Measurements from ENCODE around the gene TLK2.
"Not testable (repeated sequence)": the region's sequence is repeated elsewhere in the genome, so short reads cannot be mapped to it uniquely, and the experiment has no call there.

TLK2 gene

DNA sequence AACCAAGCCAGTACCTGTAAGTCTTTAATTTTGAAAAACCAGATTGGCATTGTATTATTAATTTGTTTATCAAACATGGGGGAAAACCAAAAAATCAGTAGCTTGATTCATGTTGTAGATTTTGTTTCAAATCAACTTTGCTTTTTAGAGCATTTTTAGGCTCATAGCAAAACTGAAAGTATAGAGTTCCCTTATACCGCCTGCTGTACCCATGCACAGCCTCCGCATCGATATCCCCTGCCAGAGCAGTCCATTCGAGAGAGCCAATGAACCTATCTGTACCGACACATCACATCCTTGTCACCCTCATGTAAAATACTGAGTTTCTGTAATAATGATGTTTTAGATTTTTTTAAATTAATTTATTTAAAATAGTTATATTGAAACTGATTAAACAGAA, 132.7 kb downstream of the TLK2 start:
- no peak for DNase-seq

- DNase-seq: no peak
Measured at GRCh38 chr17:62611728-62612127, 133.1 kb downstream of the TLK2 start.

DNA sequence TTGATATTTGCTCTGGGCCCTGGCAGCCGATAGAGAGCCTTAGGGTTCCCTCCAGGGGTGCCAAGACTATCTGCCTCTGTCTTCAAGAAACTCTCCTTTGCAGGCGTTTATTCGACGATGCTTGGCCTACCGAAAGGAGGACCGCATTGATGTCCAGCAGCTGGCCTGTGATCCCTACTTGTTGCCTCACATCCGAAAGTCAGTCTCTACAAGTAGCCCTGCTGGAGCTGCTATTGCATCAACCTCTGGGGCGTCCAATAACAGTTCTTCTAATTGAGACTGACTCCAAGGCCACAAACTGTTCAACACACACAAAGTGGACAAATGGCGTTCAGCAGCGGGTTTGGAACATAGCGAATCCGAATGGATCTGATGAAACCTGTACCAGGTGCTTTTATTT, 133.7 kb downstream of the TLK2 start:
- DNase-seq: not testable (repeated sequence)

- DNase-seq: not testable (repeated sequence)
Measured at GRCh38 chr17:62613095-62613494, 134.5 kb downstream of the TLK2 start.

- no peak for DNase-seq
Measured at GRCh38 chr17:62614142-62614541, 135.5 kb downstream of the TLK2 start.

DNA sequence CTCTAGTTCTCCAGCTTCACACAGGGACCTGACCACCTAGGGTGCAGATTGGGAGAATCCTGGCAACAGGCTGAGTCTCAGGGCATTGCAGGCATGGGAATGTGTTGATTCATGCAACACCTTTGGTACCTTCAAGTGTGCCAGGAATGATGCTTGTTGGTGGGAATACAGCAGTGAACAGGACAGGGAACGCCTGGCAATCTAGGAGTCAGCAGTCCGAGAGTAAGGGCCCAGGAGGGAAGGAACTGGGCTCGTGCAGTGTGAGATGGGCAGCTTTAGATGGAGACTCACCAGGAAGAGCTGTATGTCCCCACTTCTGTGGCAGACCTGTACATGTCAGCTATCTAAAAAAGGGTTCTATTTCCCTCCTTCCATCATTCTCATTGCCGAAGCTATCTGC, 136.9 kb downstream of the TLK2 start:
- no peak for DNase-seq

DNA sequence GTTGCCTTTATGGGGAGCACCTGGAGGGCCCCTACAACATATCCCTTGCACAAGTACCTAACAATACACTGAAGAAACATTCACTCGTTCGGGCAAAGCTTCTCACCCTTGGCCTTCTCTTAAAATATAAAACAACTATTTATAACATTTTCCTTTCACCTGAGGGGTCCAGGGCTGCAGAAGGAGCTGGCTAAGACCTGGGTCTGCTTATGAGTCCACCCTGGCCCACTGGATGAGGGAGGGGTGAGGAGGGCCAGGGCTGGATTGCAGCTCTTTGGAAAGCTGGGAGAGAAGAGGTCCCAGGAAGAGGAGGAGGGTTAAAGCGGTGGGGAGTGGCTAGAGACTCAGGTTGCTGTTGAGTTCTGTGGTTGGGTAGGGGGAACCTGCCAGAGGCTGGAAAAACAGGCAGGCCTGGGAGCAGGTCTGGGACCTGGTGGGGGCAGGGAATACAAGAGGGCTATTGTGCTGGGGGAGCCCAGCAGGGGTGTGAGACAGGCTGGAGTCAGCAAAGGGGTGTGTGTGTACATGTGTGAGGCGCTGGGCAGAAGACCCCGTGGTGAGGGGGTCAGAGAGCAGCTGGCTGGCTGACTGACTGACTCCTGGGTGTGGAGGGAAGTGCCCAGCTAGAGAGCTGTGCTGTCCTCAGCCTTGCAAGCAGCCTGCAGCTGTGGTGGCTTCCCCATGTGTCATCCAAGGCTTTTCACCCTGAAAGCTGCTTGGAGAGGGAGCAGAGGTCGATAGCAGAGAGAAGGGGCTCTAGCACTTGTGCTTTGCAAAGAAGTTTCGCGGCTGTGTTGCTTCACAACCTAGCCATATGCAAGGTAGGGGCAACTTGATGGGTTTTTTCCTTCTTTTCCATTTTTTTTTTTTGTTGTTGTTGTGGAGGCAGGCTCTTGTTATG, 138.6 kb downstream of the TLK2 start:
- no peak for DNase-seq

- DNase-seq: no peak
Measured at GRCh38 chr17:62617894-62618472, 139.4 kb downstream of the TLK2 start.

DNA sequence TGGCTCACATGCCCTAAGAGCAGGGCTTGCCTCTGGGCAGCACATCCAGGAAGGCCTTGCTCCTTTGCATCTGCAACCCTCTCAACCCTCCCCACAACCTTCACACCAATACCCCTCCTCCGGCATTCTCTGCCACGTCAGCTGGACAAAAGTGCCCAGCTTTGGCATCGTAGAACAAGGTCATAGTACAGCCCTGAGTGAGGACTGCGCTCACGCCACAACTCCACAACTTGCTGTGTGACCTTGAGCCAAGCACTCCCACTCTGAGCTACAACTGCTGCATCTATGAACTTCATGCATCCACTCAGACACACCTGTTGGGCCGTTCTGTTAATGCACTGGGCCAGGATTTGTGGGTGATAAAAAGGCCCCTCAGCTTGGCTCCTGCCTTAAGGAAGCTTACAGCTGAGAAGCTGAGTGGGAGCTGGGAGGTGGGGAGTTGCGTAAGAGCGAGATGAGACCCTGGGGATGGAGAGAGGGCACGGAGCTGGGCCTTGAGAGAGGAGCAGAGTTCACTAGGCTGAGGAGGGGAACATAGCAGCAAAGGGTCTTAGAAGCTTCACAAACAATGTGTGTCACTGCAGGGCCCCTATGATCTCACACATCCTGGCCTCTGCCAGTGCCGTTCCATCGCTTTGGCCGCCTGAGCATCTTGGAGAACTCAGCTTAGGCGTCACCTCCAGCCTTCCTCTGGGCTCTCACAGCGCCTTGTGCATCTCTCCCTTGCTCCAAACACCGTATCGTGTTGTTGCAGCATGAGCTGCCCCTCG, 140.2 kb downstream of the TLK2 start:
- no peak for DNase-seq

DNA sequence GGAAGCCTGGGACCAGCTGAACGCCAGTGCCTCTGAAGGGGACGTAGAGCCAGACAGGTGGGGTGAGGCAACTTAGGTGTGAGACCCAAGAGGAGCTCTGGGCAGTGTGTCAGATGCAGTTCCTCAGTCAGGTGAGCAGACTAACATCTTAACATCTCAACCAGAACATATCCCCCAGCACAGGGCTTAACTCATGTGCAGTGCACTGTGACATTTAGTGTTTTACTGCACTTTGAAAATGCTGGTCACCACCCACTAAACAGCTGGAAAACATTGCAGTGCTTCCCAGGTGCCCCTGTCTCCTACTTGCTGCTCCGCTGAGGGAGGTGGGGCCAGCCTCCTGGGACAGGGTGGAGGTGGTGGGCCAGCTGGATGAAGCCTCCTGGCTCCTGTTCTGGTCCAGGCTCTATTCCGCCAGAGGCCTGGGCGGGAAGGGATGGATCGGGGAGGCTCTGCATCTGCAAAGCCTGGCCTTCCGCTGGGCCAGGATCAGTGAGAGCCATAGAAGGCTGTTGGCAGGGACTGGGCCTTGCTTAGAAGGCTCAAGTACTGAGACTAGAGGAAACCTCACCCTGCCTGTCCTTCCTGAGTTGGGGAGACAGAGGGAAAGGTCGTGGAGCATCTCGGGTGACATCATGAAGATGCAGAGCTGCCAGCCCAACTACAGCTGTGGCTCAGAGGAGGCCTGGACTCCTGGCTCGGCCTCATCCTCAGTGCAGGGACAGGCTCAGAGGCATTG, 141.0 kb downstream of the TLK2 start:
- DNase-seq: no peak

DNA sequence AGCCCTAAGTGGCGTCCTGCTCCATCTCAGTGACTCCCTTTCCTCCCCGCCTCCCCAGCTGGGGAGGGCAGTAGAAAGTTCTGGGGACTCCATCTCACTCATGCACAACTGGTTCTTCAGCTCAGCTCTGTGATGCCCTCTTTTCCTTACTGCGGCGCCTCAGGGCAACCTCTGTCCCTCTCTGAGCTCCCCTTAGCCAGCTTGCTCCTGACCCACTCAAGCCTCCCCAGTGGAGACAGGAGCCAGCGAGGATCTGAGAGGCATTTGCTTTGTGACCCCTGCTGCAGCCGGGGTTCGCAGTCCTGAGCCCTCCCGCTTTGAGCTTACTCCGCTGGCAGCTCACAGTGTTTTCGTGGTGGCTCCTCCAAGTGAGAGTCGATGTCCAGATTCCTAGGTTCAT, 142.6 kb downstream of the TLK2 start:
- no peak for DNase-seq

DNA sequence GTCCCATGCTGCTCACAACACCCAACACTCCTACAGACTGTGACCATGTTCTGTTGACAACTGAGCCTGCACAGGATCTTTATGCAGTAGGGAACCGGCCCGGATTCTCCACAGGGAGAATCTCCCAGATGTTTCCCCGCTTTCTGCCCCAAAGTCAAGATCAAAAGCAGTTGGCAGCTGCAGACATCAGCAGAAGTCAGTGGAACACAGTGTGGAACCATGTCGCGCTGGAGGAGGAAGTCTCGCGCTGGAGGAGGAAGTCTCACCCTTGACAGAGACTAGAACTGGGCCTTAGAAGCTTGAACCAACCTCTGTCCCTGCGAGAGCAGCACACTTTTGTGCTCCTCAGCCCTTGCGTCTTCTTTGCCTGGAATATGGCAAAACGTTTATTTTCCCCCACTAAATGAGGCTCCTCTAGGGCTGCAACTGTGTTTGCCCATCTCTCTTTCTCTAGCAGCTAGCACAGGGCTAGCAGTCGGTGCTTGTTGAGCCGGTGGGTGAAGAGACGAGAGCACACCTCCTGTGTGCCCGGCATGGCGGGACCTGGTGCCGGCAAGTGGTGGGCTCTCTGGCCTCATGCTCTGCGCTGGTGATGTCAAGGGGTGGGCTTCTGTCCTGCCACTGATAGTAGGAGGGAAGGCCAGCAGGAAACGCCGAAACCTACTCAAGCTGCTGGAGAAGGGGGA, 146.7 kb downstream of the TLK2 start:
- DNase-seq: no peak

GRCh38 chr17:62625870-62626200, 147.2 kb downstream of the TLK2 start:
- no peak for DNase-seq

- peak; percentile 26 for DNase-seq
Measured at GRCh38 chr17:62626719-62627218, 148.1 kb downstream of the TLK2 start.

DNA sequence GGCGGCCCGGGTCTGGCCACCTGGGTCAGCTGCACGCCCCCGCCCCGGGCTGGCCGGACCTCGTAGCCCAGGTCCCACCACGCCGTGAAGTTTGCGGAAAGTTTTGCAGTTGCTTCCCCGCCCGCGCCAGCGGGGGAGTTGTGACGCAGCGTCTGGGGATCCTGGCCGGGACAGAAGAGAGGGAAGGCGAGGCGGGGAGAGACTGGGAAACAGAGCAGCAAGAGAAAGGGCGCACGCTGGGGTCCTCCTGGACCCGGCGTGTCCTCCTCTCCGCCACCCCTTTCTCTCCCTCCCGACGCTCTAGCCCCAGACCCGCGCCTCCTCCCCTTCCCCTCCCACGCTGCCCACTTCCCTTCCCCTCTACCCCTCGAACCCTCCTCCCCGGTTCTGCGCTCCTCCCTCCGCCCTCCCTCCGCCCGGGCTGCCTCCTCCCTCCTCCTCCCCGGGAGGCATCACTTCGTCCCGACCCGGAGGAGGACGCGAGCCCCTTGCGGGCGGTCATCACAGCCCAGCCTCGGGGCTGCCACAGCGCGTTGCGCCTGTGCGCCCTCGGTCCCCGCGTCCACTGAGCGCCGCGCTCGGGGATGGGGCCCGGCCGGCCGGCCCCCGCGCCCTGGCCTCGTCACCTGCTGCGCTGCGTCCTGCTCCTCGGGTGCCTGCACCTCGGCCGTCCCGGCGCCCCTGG, 148.7 kb downstream of the TLK2 start, which contains the start of gene MRC2:
Gene MRC2 (plus strand): TSS at position 452 of the 685 bp plus-strand sequence. CDS start 133 bp downstream, at position 585.
- DNase-seq: peak; percentile 66

GRCh38 chr17:62627904-62628633, 149.4 kb downstream of the TLK2 start:
- peak; percentile 64 for DNase-seq

- DNase-seq: no peak
Measured at GRCh38 chr17:62628831-62629555, 150.4 kb downstream of the TLK2 start.

DNA sequence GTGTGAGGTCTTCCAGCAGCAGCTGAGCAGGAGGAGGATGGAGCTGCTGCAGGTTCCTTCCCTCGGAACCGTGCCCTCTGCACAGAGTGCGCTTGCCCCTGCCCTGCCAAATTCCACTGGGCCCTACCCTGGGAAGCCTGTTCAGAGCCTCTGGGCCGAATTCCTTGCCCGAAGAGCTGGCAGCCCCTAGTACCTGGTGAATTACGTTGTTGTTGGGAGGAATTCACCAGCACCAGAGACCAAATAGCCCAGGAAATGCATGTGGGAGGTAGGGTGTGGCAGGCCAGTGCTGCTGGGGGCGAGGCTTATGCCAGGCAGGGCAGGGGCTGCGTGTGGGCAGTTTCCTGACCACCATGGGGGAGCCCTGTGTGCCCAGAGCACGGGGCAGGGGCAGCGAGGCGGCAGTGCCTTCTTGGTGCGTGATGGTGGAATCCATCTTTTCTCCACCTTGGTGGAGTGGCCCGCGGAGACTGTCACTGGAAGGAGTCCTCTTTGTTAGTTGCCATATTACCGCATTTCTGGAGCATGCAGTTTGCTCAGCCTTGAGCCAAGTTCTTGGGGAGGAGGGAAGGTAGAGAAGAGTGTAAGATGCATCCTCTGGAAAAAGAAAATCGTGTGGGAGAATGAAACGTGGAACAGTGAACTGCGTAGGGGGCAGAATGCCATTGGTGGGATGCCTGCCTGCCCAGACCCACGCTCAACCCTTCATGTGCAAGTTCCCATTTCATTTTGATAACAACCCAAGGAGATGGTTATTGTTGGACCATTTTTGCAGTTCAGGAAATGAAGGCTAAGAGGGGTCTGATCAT, 151.1 kb downstream of the TLK2 start:
- DNase-seq: no peak

Measured in activated CD4-positive, alpha-beta T cell treated with anti-CD3 and anti-CD28 coated beads for 48 hours (primary cell).